ENCODE data around the gene AOPEP. TPM values are rescaled to one million over a fixed set of nuclear protein-coding genes. Genes with fewer than 3 reads are reported as not detected.

AOPEP gene
- total RNA-seq, 1 donor from 2014 or later, result 79.7 TPM

DNA sequence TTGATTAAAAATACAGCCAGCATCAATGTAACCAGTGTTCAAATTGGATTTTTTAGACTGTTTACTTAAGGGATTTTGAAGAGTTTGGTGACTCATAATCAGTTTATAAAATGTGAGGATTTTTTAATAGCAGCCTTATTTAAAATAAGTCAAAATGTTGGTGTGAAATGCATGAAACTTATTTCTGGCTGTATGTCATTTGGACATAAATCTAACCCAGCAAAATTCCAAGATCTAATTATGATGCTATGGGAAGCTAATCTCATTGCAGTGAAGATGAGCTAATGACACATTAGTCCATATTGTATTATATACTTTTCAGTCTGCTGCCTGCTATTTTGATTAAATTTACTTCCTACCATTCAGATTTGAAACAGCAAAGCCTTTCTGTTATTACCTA lies 140.3 kb downstream of the AOPEP start:
- Histone ChIP-seq H3K4me1 (peaks cover 47% of the 10 kb centered on the region), H3K36me3 (no peaks in the 10 kb centered on the region), H3K27me3 (no peaks in the 10 kb centered on the region), H3K4me3 (no peak overlapping the region), H3K9me3 (no peaks in the 10 kb centered on the region), H3K27ac (peak overlapping the region; percentile 86)
- no peak for DNase-seq
- intact Hi-C loops (cut with DNase I), result no loop called here
- TF ChIP-seq, protein P1, sequence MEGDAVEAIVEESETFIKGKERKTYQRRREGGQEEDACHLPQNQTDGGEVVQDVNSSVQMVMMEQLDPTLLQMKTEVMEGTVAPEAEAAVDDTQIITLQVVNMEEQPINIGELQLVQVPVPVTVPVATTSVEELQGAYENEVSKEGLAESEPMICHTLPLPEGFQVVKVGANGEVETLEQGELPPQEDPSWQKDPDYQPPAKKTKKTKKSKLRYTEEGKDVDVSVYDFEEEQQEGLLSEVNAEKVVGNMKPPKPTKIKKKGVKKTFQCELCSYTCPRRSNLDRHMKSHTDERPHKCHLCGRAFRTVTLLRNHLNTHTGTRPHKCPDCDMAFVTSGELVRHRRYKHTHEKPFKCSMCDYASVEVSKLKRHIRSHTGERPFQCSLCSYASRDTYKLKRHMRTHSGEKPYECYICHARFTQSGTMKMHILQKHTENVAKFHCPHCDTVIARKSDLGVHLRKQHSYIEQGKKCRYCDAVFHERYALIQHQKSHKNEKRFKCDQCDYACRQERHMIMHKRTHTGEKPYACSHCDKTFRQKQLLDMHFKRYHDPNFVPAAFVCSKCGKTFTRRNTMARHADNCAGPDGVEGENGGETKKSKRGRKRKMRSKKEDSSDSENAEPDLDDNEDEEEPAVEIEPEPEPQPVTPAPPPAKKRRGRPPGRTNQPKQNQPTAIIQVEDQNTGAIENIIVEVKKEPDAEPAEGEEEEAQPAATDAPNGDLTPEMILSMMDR (IDR thresholded peaks at IDR 0.05), result no peak
- ATAC-seq, result no peak

DNA sequence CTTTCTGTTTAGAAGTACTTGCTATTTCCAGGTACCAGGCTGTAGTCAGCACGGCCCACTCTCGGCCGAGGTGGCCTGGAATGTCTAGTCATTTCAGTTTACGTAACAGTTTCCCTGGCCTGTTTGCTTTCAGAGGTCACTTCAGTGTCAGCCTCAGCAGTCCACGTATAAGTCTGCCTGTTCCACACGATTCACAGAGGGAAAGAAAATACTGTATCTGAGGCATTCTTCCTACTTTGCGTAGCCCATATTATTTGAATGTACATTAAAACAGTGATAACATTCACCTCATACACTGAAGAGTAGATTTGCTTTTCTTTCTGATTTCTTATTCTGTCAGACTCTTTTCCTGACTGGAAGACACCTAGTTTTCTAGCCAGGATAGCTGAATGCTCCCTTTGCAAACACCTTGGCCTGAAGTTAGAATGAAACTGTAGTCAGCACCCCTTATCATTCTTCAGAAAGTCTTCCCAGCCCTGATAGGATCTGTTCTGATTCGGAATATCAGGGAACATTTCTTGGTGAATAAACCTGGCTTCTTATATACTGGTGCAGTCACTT lies 140.9 kb downstream of the AOPEP start:
- no peak overlapping the region for H3K4me3 ChIP-seq
- H3K27ac ChIP-seq, result peak overlapping the region; percentile 86
- peaks cover 41% of the 10 kb centered on the region for H3K4me1 ChIP-seq
- H3K36me3 ChIP-seq, result no peaks in the 10 kb centered on the region
- ATAC-seq, result peak; percentile 96
- intact Hi-C loops (cut with DNase I), result no loop called here
- H3K9me3 ChIP-seq, result no peaks in the 10 kb centered on the region
- peak; percentile 77 for DNase-seq
- no peaks in the 10 kb centered on the region for H3K27me3 ChIP-seq
- TF ChIP-seq, protein P1 (IDR thresholded peaks at IDR 0.05), result no peak

DNA sequence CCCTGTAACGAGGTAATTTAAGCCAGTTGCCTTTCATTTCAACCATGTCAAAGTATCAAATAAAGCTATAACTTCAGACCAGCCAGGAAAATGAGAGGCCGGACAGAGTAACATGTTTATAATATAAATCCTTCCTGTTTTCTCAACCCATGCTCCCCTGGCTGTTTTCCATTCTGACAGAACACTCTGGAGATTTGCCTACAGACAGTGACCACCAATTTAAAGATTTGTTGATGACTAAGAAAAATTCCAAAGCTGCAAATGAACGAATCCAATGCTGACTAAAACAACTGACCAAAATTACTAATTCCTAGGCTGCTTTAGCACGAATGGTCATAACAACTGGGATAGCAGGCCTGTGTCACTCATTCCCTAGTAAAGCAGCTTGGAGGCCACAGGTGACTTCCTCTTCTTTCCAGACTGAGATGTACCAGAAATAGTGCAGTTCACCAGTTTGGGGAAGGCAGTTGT lies 141.4 kb downstream of the AOPEP start:
- H3K4me3 ChIP-seq, result no peak overlapping the region
- no peaks in the 10 kb centered on the region for H3K9me3 ChIP-seq
- TF ChIP-seq, protein P1 (IDR thresholded peaks at IDR 0.05), result no peak
- H3K4me1 ChIP-seq, result peaks cover 39% of the 10 kb centered on the region
- ATAC-seq (no peak), DNase-seq (no peak)
- no peaks in the 10 kb centered on the region for H3K27me3 ChIP-seq
- no peaks in the 10 kb centered on the region for H3K36me3 ChIP-seq
- H3K27ac ChIP-seq, result peak overlapping the region; percentile 86
- intact Hi-C loops (cut with DNase I), result no loop called here

DNA sequence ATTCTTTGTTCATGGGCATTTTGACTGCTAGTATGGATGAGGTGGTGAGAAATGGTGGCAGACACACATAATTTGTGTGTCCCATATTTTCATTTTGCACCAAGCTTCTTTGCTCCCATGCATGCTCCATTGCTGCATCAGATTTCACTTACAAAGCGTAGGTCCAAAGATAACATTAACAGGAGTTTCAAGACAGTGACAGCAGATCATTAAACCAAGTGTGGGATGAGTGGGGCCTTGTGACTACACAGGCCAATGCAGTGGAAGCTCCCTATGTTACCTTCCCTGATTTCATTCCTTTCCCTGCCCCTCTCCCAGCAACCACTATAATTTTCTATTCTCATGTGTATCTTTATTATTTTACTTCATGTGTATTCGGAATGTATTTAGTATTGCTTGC lies 142.0 kb downstream of the AOPEP start:
- TF ChIP-seq, protein P1 (IDR thresholded peaks at IDR 0.05), result no peak
- intact Hi-C loops (cut with DNase I), result no loop called here
- no peaks in the 10 kb centered on the region for H3K9me3 ChIP-seq
- H3K27ac ChIP-seq, result peak overlapping the region; percentile 86
- ATAC-seq (no peak), DNase-seq (no peak)
- H3K36me3 ChIP-seq, result no peaks in the 10 kb centered on the region
- no peaks in the 10 kb centered on the region for H3K27me3 ChIP-seq
- no peak overlapping the region for H3K4me3 ChIP-seq
- peaks cover 44% of the 10 kb centered on the region for H3K4me1 ChIP-seq

DNA sequence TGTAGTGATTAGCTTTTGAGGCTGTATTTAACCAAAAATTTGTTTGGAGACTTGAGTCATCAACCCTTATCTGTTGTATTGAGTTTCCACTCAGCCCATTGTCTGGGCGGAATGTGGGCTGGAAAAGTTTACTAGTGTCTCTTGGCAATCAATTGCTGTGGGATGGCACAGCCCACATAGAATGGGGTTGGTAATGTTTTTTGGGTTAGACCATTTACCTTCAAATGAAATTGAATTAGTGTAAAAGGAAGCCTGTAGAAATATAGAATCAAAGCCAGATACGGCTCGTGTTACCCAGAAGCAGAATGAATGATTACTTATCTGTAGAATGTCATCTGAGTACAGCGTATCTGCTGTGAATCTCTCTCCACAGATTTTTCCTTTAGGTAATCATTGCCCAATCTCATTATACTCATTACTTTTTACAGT lies 142.9 kb downstream of the AOPEP start:
- no peak overlapping the region for H3K4me3 ChIP-seq
- TF ChIP-seq, protein P1 (IDR thresholded peaks at IDR 0.05), result no peak
- intact Hi-C loops (cut with DNase I), result no loop called here
- H3K27me3 ChIP-seq, result no peaks in the 10 kb centered on the region
- H3K9me3 ChIP-seq, result no peaks in the 10 kb centered on the region
- no peak for ATAC-seq
- peaks cover 48% of the 10 kb centered on the region for H3K4me1 ChIP-seq
- peak overlapping the region; percentile 2 for H3K27ac ChIP-seq
- no peak for DNase-seq
- H3K36me3 ChIP-seq, result no peaks in the 10 kb centered on the region

DNA sequence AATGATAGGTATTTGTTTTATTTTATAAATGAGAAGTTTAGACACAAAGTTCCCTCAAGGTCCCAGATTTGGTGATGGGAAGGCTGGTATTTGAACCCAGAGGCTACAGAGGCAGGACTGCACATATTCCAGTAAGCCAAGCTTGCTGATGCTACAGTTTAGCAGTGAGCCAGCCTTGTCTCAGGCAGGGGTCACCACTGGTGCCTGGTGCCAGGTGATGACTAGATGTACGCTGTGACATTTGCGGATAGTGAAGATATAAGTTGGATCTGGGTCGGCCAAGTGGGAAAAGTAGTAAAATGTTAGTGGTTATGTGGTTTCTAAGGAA lies 143.9 kb downstream of the AOPEP start:
- no peaks in the 10 kb centered on the region for H3K36me3 ChIP-seq
- DNase-seq, result no peak
- TF ChIP-seq, protein P1 (IDR thresholded peaks at IDR 0.05), result no peak
- no peak overlapping the region for H3K27ac ChIP-seq
- H3K4me1 ChIP-seq, result peaks cover 56% of the 10 kb centered on the region
- no peak for ATAC-seq
- H3K4me3 ChIP-seq, result no peak overlapping the region
- no peaks in the 10 kb centered on the region for H3K9me3 ChIP-seq
- no peaks in the 10 kb centered on the region for H3K27me3 ChIP-seq
- intact Hi-C loops (cut with DNase I), result no loop called here

Measured in upper lobe of right lung (tissue), 1 donor.